ENCODE measurements around the gene TMCC3.

The TMCC3 gene

DNA sequence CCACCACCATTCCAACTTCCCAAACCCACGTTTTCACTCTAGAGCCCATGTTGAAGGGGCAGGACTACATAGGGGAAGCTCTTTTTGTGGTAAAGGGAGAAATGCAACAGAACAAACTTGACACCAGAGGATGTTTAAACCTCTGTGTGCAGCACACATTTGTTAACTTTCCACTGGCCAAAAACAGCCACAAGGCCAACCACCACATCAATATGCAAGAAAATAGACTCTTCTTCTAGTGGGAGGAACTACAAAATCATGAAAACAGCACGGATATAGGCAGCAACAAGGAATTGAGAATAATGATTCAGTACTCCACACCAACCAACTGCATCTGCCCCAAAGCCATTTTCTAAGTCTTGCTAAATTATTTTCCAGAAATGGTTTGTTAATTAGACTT, 124.4 kb downstream of the TMCC3 start:
- Histone ChIP-seq H3K4me1 (ENCODE audit: control insufficient read depth, insufficient read depth, low read length) (no peaks in the 10 kb centered on the region), H3K9me3 (ENCODE audit: control insufficient read depth, low read length) (no peaks in the 10 kb centered on the region), H3K9ac (ENCODE audit: low read length) (no peak overlapping the region), H3K36me3 (ENCODE audit: control insufficient read depth, insufficient read depth, low read length) (no peaks in the 10 kb centered on the region), H3K4me3 (ENCODE audit: low read length) (no peak overlapping the region), H3K27me3 (ENCODE audit: control insufficient read depth, insufficient read depth, low read length) (no peaks in the 10 kb centered on the region)
